GM23248 (cell line): ENCODE results near the gene NCOA5. TPM values are rescaled to one million over a fixed set of nuclear protein-coding genes. Genes with fewer than 3 reads are reported as not detected.
A peak's percentile ranks its signal among the peaks of the same experiment; 100 is the strongest.
"Not testable (repeated sequence)": the region's sequence is repeated elsewhere in the genome, so short reads cannot be mapped to it uniquely, and the experiment has no call there.

Experiments
- DNase-seq: peaks from one replicate; pipeline ENCODE4 v3.0.0-alpha.2; 2015
- H2AFZ ChIP-seq: fragments of 200-600 bp; sonication (generic); 2 replicates; pipeline ENCODE4 v1.6.1; 2016; ENCODE audit warnings: antibody characterized with exemption
- H3F3A ChIP-seq: fragments of 200-600 bp; sonication (generic); 2 replicates; pipeline ENCODE4 v1.6.1; 2016; ENCODE audit warnings: mild to moderate bottlenecking, antibody characterized with exemption, mixed run types; ENCODE audit not compliant: insufficient read depth
- H3K27ac ChIP-seq: fragments of 200-600 bp; sonication (generic); 2 replicates; pipeline ENCODE4 v1.5.1; 2016; ENCODE audit warnings: mild to moderate bottlenecking
- H3K27me3 ChIP-seq: fragments of 200-600 bp; sonication (generic); replicated peaks from 2 replicates; pipeline ENCODE4 v1.6.1; 2016; ENCODE audit warnings: mild to moderate bottlenecking; ENCODE audit not compliant: insufficient read depth
- H3K36me3 ChIP-seq: fragments of 200-600 bp; sonication (generic); 2 replicates; pipeline ENCODE4 v1.6.1; 2016; ENCODE audit warnings: low read depth, mild to moderate bottlenecking
- H3K4me1 ChIP-seq: fragments of 200-600 bp; sonication (generic); 2 replicates; pipeline ENCODE4 v1.6.1; 2016; ENCODE audit warnings: mild to moderate bottlenecking; ENCODE audit not compliant: insufficient read depth
- H3K4me2 ChIP-seq: fragments of 200-600 bp; sonication (generic); one replicate; pipeline ENCODE4 v1.6.1; 2016; ENCODE audit warnings: mild to moderate bottlenecking; ENCODE audit not compliant: unreplicated experiment
- H3K4me3 ChIP-seq: fragments of 200-600 bp; sonication (generic); 2 replicates; pipeline ENCODE4 v1.5.1; 2016; ENCODE audit warnings: mild to moderate bottlenecking
- H3K79me2 ChIP-seq: fragments of 200-600 bp; sonication (generic); 2 replicates; pipeline ENCODE4 v1.6.1; 2016; ENCODE audit warnings: mild to moderate bottlenecking; ENCODE audit not compliant: insufficient read depth
- H3K9ac ChIP-seq: fragments of 200-600 bp; sonication (generic); 2 replicates; pipeline ENCODE4 v1.6.1; 2016; ENCODE audit warnings: mild to moderate bottlenecking
- H3K9me2 ChIP-seq: fragments of 200-600 bp; sonication (generic); 2 replicates; pipeline ENCODE4 v1.6.1; 2016; ENCODE audit warnings: mixed run types, mild to moderate bottlenecking, moderate library complexity; ENCODE audit not compliant: insufficient read depth
- H3K9me3 ChIP-seq: fragments of 200-600 bp; sonication (generic); one replicate; pipeline ENCODE4 v1.6.1; 2017; ENCODE audit warnings: low read depth
- H4K20me1 ChIP-seq: fragments of 200-600 bp; sonication (generic); 2 replicates; pipeline ENCODE4 v1.6.0; 2016; ENCODE audit not compliant: insufficient read depth
- EZH2 ChIP-seq: fragments of 200-600 bp; sonication (generic); IDR thresholded peaks from 2 replicates; pipeline ENCODE4 v1.6.1; 2018; ENCODE audit warnings: antibody characterized with exemption, mild to moderate bottlenecking; ENCODE audit not compliant: insufficient read depth, poor library complexity, severe bottlenecking
- EZH2phosphoT487 ChIP-seq: fragments of 200-600 bp; sonication (generic); IDR thresholded peaks from 2 replicates; pipeline ENCODE4 v1.6.1; 2018; ENCODE audit warnings: antibody characterized with exemption, moderate library complexity, mild to moderate bottlenecking, low read depth; ENCODE audit not compliant: insufficient read depth
- WGBS, 2 experiments: methylation state at CpG; one replicate each; pipeline ENCODE4 v1.1.6; 2015 to 2017; ENCODE audit warnings: low lambda C conversion rate in 2 of 2, low coverage in 1 of 2; ENCODE audit errors: missing lambda C conversion rate in 2 of 2; 5-methylcytosine and 5-hydroxymethylcytosine counted together
- in situ Hi-C: fragments of 300-500 bp; cut with MboI; formaldehyde crosslinking; loops from 2 replicates; pipeline ENCODE4 v1.15.0; 2020
- polyA plus RNA-seq: library from polyadenylated mRNA; unstranded; fragments of >200 nt; fragmentation: Nextera tagmentation; extraction: Ambion mirVana; gene quantifications from 2 replicates; pipeline ENCODE4 v1.2.1, GENCODE V29; 2016
- total RNA-seq: library from RNA; depleted of rRNA; stranded (reverse); fragments of >200 nt; shearing (Covaris generic); gene quantifications from 2 replicates; pipeline ENCODE4 v1.2.3, GENCODE V29; 2014

Gene NCOA5
- total and polyA plus RNA-seq, 2 experiments from 2014 or later, result 15.3 to 20.4 TPM

DNA sequence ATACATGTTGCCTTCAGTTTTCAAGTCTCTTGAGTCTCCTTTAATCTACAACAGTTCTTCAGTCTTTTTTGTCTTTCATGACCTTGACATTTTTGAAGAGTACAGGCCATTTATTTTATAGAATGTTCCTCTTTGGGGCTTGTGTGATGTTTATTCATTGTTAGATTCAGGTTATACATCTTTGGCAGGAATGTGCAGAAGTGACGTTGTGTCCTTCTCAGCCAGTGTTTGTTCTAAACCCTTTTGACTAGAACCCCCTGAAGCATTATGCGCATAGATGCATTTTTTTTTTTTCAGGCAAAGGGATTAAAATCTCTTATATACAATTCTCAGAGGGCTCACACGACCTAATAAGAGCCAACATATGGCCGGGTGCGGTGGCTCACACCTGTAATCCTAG, 11.2 kb upstream of the NCOA5 start:
- Histone ChIP-seq H3K36me3 (no peaks in the 10 kb centered on the region), H3K4me1 (no peaks in the 10 kb centered on the region), H3K4me2 (no peak overlapping the region), H4K20me1 (no peaks in the 10 kb centered on the region), H3K9me2 (no peaks in the 10 kb centered on the region), H3K27ac (no peak overlapping the region), H3K4me3 (no peak overlapping the region), H3K27me3 (peaks cover 52% of the 10 kb centered on the region), H3K79me2 (no peaks in the 10 kb centered on the region), H3K9ac (no peak overlapping the region), H3F3A (no peaks in the 10 kb centered on the region), H3K9me3 (no peaks in the 10 kb centered on the region), H2AFZ (no peak overlapping the region)
- no peak for TF ChIP-seq EZH2
- no peak for TF ChIP-seq EZH2phosphoT487
- WGBS, 2 experiments, result 48 to 51% methylated on average over 5 of the region's 5 CpGs
- no peak for DNase-seq
- in situ Hi-C loops, result no loop called here

DNA sequence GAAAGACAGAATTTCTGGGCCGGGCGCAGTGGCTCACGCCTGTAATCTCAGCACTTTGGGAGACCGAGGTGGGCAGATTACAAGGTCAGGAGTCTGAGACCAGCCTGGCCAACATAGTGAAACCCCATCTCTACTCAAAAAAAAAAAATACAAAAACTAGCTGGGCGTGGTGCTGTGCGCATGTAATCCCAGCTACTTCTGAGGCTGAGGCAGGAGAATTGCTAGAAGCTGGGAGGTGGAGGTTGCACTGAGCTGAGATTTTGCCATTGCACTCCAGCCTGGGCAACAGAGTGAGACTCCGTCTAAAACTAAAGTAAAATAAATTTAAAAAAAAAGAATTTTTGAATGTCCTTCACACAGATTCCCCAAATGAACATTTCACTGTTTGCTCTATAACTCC, 10.7 kb upstream of the NCOA5 start:
- H3K9me3 ChIP-seq, H3K9ac ChIP-seq, H3K4me1 ChIP-seq, H2AFZ ChIP-seq, H3K36me3 ChIP-seq, in situ Hi-C loops, H3K79me2 ChIP-seq, H3F3A ChIP-seq, DNase-seq, H4K20me1 ChIP-seq, H3K27ac ChIP-seq, H3K4me2 ChIP-seq, H3K4me3 ChIP-seq, H3K9me2 ChIP-seq: not testable (repeated sequence)
- TF ChIP-seq EZH2, result peak; percentile 56
- WGBS, 2 experiments, result 65 to 73% methylated on average over 3 to 7 of the region's 7 CpGs
- peaks cover 56% of the 10 kb centered on the region for H3K27me3 ChIP-seq

DNA sequence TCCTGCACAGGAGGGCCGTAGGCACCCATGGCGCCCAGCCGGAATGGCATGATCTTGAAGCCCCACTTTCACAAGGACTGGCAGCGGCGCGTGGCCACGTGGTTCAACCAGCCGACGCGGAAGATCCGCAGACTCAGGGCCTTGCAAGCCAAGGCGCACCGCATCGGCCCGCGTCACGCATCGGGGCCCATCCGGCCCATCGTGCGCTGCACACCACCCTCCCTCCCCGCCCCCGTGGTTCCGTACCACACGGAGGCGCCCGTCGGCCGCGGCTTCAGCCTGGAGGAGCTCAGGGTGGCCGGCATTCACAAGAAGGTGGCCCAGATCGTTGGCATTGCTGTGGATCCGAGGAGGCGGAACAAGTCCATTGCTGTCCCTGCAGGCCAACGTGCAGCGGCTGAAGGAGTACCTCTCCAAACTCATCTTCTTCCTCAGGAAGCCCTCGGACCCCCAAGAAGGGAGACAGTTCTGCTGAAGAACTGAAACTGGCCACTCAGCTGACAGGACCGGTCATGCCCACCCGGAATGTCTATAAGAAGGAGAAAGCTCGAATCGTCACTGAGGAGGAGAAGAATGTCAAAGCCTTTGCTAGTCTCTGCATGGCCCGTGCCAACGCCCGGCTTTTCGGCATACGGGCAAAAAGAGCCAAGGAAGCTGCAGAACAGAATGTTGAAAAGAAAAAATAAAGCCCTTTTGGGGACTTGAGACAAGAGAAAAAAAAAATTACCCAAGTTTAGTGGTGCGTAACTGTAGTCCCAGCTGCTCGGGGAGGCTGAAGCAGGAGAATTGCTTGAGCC, 9.9 kb upstream of the NCOA5 start:
- peak overlapping the region; percentile 32; the same call in 1 of the 2 replicates for H3K4me3 ChIP-seq
- H3K4me2 ChIP-seq, result no peak overlapping the region
- peaks cover 56% of the 10 kb centered on the region for H3K27me3 ChIP-seq

DNA sequence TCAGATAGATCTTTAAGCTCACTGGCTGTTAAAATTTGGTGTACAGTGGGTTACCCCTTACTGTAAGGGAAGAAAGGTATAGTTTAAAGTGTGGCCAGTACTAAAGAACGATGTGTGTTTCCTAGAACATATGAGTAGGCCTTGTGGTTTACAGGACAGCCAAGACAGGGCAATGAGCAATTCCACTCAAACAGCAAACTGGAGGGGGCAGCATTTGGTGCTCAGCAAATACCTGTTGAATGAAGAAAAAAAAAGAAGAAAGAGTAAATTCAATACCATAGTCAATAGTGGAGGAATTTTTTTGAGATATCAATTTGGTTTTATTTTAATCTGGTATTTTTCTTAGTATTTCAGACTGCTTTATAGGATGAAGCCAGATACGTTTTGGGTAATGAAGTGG, 3.8 kb upstream of the NCOA5 start:
- no peaks in the 10 kb centered on the region for H3K9me2 ChIP-seq
- TF ChIP-seq EZH2phosphoT487 (no peak), EZH2 (no peak)
- in situ Hi-C loops, result no loop called here
- peaks cover 4% of the 10 kb centered on the region; the same call in 1 of the 2 replicates for H3F3A ChIP-seq
- H4K20me1 ChIP-seq, result no peaks in the 10 kb centered on the region
- no peaks in the 10 kb centered on the region for H3K9me3 ChIP-seq
- WGBS, 2 experiments, result 32 to 38% methylated on average over 2 of the region's 2 CpGs
- H3K4me1 ChIP-seq, result no peaks in the 10 kb centered on the region
- peaks cover 25% of the 10 kb centered on the region for H3K27me3 ChIP-seq
- H3K4me2 ChIP-seq, result no peak overlapping the region
- no peak overlapping the region for H3K9ac ChIP-seq
- H3K4me3 ChIP-seq, result no peak overlapping the region
- DNase-seq, result peak; percentile 27
- no peak overlapping the region for H2AFZ ChIP-seq
- H3K27ac ChIP-seq, result no peak overlapping the region
- H3K36me3 ChIP-seq, result no peaks in the 10 kb centered on the region
- H3K79me2 ChIP-seq, result peaks cover 8% of the 10 kb centered on the region

More for the DNA sequence above, 9.9 kb upstream of the NCOA5 start:
- 0 out of 2 replicates have a peak overlapping the region, but pooled peaks have one; percentile 19 for H2AFZ ChIP-seq
- H3K27ac ChIP-seq, result no peak overlapping the region
- WGBS, 2 experiments, result 23 to 26% methylated on average over 47 to 48 of the region's 48 CpGs
- in situ Hi-C loops, result no loop called here
- no peak for TF ChIP-seq EZH2phosphoT487
- no peak for TF ChIP-seq EZH2
- no peaks in the 10 kb centered on the region for H3K4me1 ChIP-seq
- H3K9ac ChIP-seq, result no peak overlapping the region
- no peaks in the 10 kb centered on the region for H3K9me3 ChIP-seq
- DNase-seq, result peak; percentile 27
- H3K36me3 ChIP-seq, result no peaks in the 10 kb centered on the region
- H3F3A ChIP-seq, result no peaks in the 10 kb centered on the region
- H3K9me2 ChIP-seq, result no peaks in the 10 kb centered on the region
- no peaks in the 10 kb centered on the region for H4K20me1 ChIP-seq
- no peaks in the 10 kb centered on the region for H3K79me2 ChIP-seq

DNA sequence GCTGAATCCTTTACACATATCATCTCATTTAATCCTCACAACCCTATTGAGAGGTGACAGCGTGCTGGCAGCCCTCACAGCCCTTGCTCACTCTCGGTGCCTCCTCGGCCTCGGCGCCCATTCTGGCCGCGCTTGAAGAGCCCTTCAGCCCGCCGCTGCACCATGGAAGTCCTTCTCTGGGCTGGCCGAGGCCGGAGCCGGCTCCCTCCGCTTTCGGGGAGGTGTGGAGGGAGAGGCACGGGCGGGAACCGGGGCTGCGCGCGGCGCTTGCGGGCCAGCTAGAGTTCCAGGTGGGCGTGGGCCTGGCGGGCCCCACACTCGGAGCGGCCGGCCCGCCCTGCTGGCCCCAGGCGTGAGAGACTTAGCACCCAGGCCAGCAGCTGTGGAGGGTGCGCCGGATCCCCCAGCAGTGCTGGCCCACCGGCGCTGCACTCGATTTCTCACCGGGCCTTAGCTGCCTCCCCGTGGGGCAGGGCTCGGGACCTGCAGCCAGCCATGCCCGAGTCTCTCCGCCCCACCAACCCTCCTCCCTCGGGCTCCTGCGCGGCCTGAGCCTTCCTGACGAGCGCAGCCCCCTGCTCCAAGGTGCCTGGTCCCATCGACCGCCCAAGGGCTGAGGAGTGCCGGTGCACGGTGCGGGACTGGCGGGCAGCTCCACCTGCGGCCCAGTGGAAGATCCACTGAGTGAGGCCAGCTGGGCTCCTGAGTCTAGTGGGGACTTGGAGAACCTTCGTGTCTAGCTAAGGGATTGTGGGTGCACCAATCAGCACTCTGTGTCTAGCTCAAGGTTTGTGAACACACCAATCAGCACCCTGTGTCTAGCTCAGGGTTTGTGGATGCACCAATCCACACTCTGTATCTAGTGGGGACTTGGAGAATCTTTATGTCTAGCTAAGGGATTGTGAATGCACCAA, 2.1 kb upstream of the NCOA5 start:
- H3K27ac ChIP-seq, H3K4me3 ChIP-seq, H3K9me2 ChIP-seq, H3K9ac ChIP-seq, H3K9me3 ChIP-seq, in situ Hi-C loops, DNase-seq, H3K4me2 ChIP-seq, H3K36me3 ChIP-seq, H2AFZ ChIP-seq, H4K20me1 ChIP-seq, H3K27me3 ChIP-seq: not testable (repeated sequence)
- 73 to 80% methylated on average over 36 to 52 of the region's 52 CpGs for WGBS, 2 experiments
- peaks cover 11% of the 10 kb centered on the region; the same call in 1 of the 2 replicates for H3F3A ChIP-seq
- H3K4me1 ChIP-seq, result peaks cover 10% of the 10 kb centered on the region
- peaks cover 24% of the 10 kb centered on the region for H3K79me2 ChIP-seq
